Measurements from ENCODE around the gene SPINT2. TPM values are rescaled to one million over a fixed set of nuclear protein-coding genes. Genes with fewer than 3 reads are reported as not detected.

Gene SPINT2
- total RNA-seq, 2 donors from 2014 or later = 266 to 305 TPM

GRCh38 chr19:38281811-38282566 lies 17.6 kb downstream of the SPINT2 start:
- H3K4me1 ChIP-seq = peaks cover 58% of the 10 kb centered on the region
- no peak overlapping the region for H3K4me3 ChIP-seq
- H3K9me3 ChIP-seq = no peaks in the 10 kb centered on the region
- WGBS, 2 donors = 38 to 42% methylated on average over 7 of the region's 7 CpGs
- H3K36me3 ChIP-seq (replicated peaks in 1 of 2; ENCODE audit: insufficient read depth in 1 of 2, low read depth in 2 of 2) = no peaks in the 10 kb centered on the region
- no peak for TF ChIP-seq POLR2A (IDR thresholded peaks at IDR 0.05)
- TF ChIP-seq, protein P1, sequence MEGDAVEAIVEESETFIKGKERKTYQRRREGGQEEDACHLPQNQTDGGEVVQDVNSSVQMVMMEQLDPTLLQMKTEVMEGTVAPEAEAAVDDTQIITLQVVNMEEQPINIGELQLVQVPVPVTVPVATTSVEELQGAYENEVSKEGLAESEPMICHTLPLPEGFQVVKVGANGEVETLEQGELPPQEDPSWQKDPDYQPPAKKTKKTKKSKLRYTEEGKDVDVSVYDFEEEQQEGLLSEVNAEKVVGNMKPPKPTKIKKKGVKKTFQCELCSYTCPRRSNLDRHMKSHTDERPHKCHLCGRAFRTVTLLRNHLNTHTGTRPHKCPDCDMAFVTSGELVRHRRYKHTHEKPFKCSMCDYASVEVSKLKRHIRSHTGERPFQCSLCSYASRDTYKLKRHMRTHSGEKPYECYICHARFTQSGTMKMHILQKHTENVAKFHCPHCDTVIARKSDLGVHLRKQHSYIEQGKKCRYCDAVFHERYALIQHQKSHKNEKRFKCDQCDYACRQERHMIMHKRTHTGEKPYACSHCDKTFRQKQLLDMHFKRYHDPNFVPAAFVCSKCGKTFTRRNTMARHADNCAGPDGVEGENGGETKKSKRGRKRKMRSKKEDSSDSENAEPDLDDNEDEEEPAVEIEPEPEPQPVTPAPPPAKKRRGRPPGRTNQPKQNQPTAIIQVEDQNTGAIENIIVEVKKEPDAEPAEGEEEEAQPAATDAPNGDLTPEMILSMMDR (IDR thresholded peaks at IDR 0.05) = no peak
- intact Hi-C loops (cut with DNase I) = no loop called here
- peak in 1 of 4 donors; percentile 43 for DNase-seq
- no peak for ATAC-seq
- peak overlapping the region in 1 of 4 donors; percentile 46 for H3K27ac ChIP-seq
- H3K27me3 ChIP-seq = no peaks in the 10 kb centered on the region

GRCh38 chr19:38283271-38283670 lies 18.9 kb downstream of the SPINT2 start:
- DNase-seq (no peak), ATAC-seq (no peak)
- Histone ChIP-seq H3K9me3 (no peaks in the 10 kb centered on the region), H3K27ac (peak overlapping the region in 1 of 4 donors; percentile 28), H3K36me3 (replicated peaks in 1 of 2; ENCODE audit: insufficient read depth in 1 of 2, low read depth in 2 of 2) (no peaks in the 10 kb centered on the region), H3K27me3 (no peaks in the 10 kb centered on the region), H3K4me1 (peaks cover 45% of the 10 kb centered on the region), H3K4me3 (no peak overlapping the region)
- 80 to 96% methylated on average over 8 of the region's 8 CpGs for WGBS, 2 donors
- intact Hi-C loops (cut with DNase I) = no loop called here
- TF ChIP-seq, protein P1 (IDR thresholded peaks at IDR 0.05) = no peak
- no peak for TF ChIP-seq POLR2A (IDR thresholded peaks at IDR 0.05)

DNA sequence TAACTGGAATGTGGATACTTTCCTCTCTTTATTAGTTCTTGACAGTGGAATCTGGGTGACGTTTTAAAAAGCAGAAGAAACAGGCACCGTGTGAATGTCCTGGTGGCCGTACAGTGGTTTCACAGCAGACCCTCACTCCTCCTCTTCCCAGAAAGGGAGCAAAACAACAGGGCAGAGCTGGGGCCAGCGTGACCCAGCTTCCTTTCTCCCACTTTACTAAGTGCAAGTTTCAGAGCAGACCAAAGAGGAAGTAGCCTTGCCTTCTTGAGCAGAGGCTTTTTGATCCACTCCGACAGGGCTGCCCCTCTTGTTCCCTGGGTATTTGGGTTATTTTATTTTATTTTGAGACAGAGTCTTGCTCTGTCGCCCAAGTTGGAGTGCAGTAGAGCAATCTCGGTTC lies 20.0 kb downstream of the SPINT2 start:
- no peak overlapping the region for H3K27ac ChIP-seq
- peaks cover 0 to 3% of the 10 kb centered on the region in 2 donors for H3K36me3 ChIP-seq (replicated peaks in 1 of 2; ENCODE audit: insufficient read depth in 1 of 2, low read depth in 2 of 2)
- DNase-seq = peak in 1 of 4 donors; percentile 41
- H3K9me3 ChIP-seq = no peaks in the 10 kb centered on the region
- no peak overlapping the region for H3K4me3 ChIP-seq
- no peak for ATAC-seq
- peaks cover 38% of the 10 kb centered on the region for H3K4me1 ChIP-seq
- no peaks in the 10 kb centered on the region for H3K27me3 ChIP-seq
- TF ChIP-seq POLR2A (IDR thresholded peaks at IDR 0.05) = no peak
- TF ChIP-seq, protein P1 (IDR thresholded peaks at IDR 0.05) = no peak
- intact Hi-C loops (cut with DNase I) = no loop called here
- WGBS, 2 donors = 62 to 83% methylated on average over 7 of the region's 7 CpGs

GRCh38 chr19:38285567-38285966 lies 21.2 kb downstream of the SPINT2 start:
- Histone ChIP-seq H3K27ac (no peak overlapping the region), H3K27me3 (no peaks in the 10 kb centered on the region), H3K4me3 (no peak overlapping the region), H3K9me3 (no peaks in the 10 kb centered on the region), H3K4me1 (peaks cover 38% of the 10 kb centered on the region), H3K36me3 (replicated peaks in 1 of 2; ENCODE audit: insufficient read depth in 1 of 2, low read depth in 2 of 2) (peaks cover 0 to 3% of the 10 kb centered on the region in 2 donors)
- no peak for ATAC-seq
- WGBS, 2 donors = 89 to 91% methylated on average over 5 of the region's 5 CpGs
- intact Hi-C loops (cut with DNase I) = no loop called here
- TF ChIP-seq, protein P1 (IDR thresholded peaks at IDR 0.05) = no peak
- no peak for TF ChIP-seq POLR2A (IDR thresholded peaks at IDR 0.05)
- DNase-seq = no peak

GRCh38 chr19:38287604-38288003 lies 23.2 kb downstream of the SPINT2 start:
- DNase-seq = peak in 1 of 4 donors; percentile 49
- 82 to 94% methylated on average over 4 to 9 of the region's 9 CpGs for WGBS, 2 donors
- Histone ChIP-seq H3K36me3 (replicated peaks in 1 of 2; ENCODE audit: insufficient read depth in 1 of 2, low read depth in 2 of 2) (peaks cover 0 to 3% of the 10 kb centered on the region in 2 donors), H3K27ac (no peak overlapping the region), H3K4me3 (no peak overlapping the region), H3K9me3 (no peaks in the 10 kb centered on the region), H3K27me3 (no peaks in the 10 kb centered on the region), H3K4me1 (peaks cover 31% of the 10 kb centered on the region)
- no peak for ATAC-seq
- intact Hi-C loops (cut with DNase I) = no loop called here
- TF ChIP-seq POLR2A (IDR thresholded peaks at IDR 0.05) = no peak
- TF ChIP-seq, protein P1 (IDR thresholded peaks at IDR 0.05) = no peak
